OCI-LY7 (cell line): Measurements from ENCODE around the gene HES2.

Experiments
- EZH2phosphoT487 ChIP-seq: fragments of 200-600 bp; sonication (generic); IDR thresholded peaks from 2 replicates; pipeline ENCODE4 v1.6.1; 2018; ENCODE audit warnings: low read depth, borderline replicate concordance, mild to moderate bottlenecking, mixed run types, antibody characterized with exemption, low read length, moderate library complexity, mixed read lengths
- TF ChIP-seq, protein P1 (sequence below): fragments of 200-600 bp; sonication (generic); conservative IDR thresholded peaks from 2 replicates; pipeline ENCODE4 v1.5.1; 2014; ENCODE audit warnings: mild to moderate bottlenecking, antibody characterized with exemption, low read length, moderate library complexity, mixed read lengths

DNA sequence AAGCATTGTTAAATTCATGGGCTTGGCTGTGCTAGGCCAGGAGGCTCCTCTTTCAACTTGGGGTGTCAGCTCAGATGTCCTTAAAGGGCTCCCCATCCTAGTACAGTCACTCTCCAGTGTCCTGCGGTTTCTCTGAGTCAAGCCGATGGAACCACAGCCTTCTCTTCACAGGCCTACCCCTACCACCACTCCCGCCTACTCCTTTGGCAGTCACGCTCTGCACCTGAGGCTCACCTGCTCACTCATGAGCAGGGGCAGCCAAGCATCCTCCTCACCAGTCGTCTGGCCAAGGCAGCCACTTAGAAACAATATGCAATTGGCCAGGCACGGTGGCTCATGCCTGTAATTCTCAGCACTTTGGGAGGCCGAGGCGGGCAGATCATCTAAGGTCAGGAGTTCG lies 29.7 kb downstream of the HES2 start:
- TF ChIP-seq, protein P1, sequence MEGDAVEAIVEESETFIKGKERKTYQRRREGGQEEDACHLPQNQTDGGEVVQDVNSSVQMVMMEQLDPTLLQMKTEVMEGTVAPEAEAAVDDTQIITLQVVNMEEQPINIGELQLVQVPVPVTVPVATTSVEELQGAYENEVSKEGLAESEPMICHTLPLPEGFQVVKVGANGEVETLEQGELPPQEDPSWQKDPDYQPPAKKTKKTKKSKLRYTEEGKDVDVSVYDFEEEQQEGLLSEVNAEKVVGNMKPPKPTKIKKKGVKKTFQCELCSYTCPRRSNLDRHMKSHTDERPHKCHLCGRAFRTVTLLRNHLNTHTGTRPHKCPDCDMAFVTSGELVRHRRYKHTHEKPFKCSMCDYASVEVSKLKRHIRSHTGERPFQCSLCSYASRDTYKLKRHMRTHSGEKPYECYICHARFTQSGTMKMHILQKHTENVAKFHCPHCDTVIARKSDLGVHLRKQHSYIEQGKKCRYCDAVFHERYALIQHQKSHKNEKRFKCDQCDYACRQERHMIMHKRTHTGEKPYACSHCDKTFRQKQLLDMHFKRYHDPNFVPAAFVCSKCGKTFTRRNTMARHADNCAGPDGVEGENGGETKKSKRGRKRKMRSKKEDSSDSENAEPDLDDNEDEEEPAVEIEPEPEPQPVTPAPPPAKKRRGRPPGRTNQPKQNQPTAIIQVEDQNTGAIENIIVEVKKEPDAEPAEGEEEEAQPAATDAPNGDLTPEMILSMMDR, result no peak
- no peak for TF ChIP-seq EZH2phosphoT487
